ENCODE data around the gene AGAP3.

DNA sequence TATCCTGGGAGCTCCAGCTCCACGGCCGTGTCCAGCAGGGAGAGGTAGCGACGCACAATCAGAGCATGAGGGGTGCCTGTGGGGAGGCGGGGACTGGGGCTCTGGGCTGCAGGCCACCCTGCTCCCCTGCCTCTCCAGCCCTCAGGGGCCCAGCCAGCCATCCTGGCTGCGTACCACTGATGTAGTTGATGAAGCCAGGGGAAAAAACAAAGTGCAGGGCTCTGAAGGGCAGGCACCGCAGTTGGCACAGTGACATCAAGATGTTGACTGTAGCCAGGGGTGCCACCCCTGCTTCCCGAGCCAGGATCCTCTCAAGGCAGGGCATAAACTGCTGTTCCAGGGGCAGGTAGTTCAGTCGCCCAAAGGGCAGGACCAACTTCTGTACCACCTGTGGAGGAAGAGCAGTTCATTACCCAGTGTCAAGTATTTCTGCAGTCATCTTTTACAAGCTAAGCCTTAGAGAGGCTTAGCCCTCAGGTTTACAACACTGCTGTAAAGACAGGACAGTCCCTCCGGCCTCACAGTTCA, 8.5 kb upstream of the AGAP3 start:
- TF ChIP-seq, protein P1, sequence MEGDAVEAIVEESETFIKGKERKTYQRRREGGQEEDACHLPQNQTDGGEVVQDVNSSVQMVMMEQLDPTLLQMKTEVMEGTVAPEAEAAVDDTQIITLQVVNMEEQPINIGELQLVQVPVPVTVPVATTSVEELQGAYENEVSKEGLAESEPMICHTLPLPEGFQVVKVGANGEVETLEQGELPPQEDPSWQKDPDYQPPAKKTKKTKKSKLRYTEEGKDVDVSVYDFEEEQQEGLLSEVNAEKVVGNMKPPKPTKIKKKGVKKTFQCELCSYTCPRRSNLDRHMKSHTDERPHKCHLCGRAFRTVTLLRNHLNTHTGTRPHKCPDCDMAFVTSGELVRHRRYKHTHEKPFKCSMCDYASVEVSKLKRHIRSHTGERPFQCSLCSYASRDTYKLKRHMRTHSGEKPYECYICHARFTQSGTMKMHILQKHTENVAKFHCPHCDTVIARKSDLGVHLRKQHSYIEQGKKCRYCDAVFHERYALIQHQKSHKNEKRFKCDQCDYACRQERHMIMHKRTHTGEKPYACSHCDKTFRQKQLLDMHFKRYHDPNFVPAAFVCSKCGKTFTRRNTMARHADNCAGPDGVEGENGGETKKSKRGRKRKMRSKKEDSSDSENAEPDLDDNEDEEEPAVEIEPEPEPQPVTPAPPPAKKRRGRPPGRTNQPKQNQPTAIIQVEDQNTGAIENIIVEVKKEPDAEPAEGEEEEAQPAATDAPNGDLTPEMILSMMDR (conservative IDR thresholded peaks at IDR 0.05 in 1 of 2, IDR thresholded peaks at IDR 0.05 in 1 of 2; ENCODE audit: extremely low read depth in 1 of 2, insufficient read depth in 1 of 2, low read depth in 1 of 2, low read length in 2 of 2): no peak
- no peak for TF ChIP-seq EZH2 (IDR thresholded peaks at IDR 0.05; ENCODE audit: borderline replicate concordance, low read length)
